Measurements from ENCODE around the gene OR6B2.
A peak's percentile ranks its signal among the peaks of the same experiment; 100 is the strongest.

Gene OR6B2

GRCh38 chr2:240043279-240043989 is 13.2 kb upstream of the OR6B2 start:
- FAIRE-seq (no peak), DNase-seq (ENCODE audit: extremely low spot score, insufficient read length, low read depth) (no peak)

GRCh38 chr2:240042740-240043139 is 12.5 kb upstream of the OR6B2 start:
- no peak for FAIRE-seq
- DNase-seq (ENCODE audit: extremely low spot score, insufficient read length, low read depth) = no peak

- no peak for FAIRE-seq
- DNase-seq (ENCODE audit: extremely low spot score, insufficient read length, low read depth) = no peak
These were observed 11.1 kb upstream of the OR6B2 start for GRCh38 chr2:240041363-240041762.

DNA sequence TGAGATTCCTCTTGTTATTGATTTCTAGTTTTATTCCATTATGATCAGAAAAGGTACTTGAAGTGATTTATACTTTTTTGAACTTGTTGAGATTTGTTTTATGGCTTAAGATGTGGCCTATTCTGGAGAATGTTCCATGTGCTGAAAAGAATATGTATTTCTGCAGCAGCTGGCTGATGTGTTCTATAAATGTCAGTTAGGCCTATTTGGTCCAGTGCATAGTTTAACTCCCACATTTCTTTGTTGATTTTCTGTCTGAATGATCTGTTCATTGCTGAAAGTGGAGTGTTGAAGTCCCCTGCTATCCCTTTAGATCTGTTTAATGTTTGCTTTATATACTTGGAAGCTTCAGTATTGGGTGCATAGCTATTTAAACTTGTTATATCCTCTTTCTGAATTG is 7.1 kb upstream of the OR6B2 start:
- no peak for DNase-seq (ENCODE audit: extremely low spot score, insufficient read length, low read depth)
- FAIRE-seq = no peak

DNA sequence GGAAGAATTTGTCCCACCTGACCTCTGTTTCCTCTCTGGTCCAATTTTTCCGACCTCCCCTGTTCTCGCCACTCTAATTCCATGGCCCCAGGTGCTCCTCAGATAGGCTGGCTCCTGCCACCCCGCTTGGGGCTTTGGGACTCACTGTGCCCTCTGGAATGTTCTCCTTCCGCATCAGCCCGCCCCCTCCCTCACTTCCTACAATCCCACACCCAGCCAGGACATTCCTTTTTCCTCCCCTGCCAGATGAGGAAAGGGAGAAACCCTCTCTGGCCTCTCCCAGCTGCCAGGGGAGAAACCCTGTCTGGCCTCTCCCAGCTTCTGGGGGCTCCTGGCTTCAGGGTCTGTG is 3.1 kb upstream of the OR6B2 start:
- no peak for FAIRE-seq
- no peak for DNase-seq (ENCODE audit: extremely low spot score, insufficient read length, low read depth)

DNA sequence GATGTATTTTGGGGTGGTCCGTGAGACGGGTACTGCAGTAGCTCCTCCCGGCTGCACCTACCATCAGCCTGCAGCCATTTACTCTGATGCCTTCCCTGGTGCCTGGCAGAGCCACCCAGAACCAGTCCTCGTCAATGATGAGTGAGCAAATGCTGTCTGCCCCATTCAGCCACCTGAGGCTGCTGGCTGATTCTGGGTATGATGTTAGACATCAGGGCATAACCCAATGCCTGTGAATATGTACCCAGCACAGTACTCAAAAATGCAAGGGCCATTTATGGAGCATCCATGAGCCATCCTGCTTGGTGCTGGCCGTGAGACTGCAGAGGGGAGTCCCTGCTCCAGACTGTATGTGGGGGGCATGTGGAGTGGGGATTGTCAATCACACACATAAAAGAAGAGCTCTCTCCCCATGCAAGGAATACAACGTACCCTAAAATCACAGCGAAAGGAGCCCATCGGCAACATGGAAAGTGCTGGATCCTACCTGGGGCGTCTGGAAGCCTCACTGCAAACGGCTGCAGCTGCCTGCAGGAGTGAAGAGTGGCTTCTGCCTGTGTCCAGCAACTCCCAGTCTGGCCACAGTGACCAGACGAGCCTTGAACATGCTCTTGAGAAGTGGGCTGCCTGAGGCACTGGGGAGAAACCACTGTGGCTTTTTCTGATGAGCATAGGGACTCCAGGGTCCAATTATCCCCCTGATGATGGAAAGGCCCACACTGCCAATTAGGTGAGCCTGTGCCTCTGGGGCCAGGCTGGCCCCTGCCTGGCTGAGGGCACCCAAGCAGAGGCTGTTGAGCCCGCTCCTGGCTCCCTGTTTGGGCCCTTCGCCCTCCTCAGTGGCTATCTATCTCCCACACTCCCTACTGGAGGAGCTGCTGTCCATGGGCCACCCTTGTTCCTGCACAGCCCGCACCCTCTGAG is 2.4 kb upstream of the OR6B2 start:
- FAIRE-seq (no peak), DNase-seq (ENCODE audit: extremely low spot score, insufficient read length, low read depth) (no peak)

DNA sequence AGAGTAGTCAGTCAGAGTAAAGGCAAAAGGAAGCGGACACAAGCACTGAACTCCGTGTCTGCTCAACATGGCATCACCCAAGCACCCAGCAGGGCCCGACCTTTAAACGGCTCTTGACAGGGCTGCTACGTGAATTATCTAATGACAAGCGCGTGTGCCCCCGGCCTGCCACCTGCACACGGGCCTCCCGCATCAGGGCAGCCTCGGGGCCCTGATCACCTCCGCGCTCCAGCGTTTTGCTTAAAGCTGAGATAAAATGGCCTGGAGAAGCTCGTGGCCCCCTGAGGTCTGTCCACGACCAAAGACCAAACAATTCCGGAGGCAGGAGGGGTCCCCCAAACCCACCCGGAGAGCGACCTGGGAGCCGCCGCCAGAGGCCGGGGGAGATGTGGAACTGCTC is 5.5 kb downstream of the OR6B2 start:
- FAIRE-seq (no peak), DNase-seq (ENCODE audit: extremely low spot score, insufficient read length, low read depth) (no peak)

DNA sequence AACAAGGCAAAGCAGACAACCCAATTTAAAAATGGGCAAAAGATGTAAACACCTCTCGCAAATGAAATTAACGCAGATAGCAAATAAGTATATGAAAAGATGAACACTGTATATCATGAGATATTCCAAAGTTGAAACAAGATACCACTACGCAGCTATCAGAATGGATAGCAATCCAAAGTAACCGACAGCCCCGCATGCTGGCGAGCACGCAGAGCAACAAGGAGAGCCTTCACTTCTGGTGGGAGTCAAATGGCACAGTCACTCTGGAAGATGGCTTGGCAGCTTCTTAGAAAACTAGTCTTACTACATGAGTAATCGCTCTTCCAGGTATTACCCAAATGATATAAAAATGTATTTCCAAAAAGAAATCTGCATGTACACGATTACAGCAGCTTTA is 6.4 kb downstream of the OR6B2 start:
- DNase-seq (ENCODE audit: extremely low spot score, insufficient read length, low read depth) (no peak), FAIRE-seq (no peak)

DNA sequence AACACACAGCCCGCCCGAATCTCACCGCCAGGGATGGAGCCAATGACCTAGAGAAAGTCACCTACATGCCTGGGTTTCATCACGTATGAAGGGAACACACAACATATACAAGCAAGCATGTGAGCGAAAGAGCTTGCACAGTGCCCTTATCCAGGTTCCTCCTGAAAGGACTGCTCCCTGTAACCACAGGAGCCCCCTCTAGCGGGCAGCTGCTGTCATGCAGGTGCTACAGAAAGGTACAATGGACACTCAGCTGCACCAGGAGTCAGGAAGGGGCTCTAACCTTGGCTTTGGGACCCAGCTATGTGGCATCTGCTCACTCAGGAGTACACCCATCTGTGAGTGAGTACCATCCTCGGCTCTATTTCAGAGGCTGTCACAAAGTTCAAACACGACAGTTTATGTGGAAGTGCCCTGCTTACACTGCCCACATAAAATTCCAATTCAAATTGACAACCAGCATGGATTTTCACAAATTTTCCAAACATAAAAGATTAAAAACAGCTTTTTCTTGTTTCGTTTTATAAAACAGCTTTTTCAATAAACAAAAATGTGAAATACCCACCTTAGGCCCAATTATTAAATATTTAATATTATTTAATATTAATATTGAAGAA is 8.6 kb downstream of the OR6B2 start:
- no peak for FAIRE-seq

GRCh38 chr2:240018071-240018750 is 12.0 kb downstream of the OR6B2 start:
- no peak for FAIRE-seq
- no peak for DNase-seq (ENCODE audit: extremely low spot score, insufficient read length, low read depth)

More for the DNA sequence above, 8.6 kb downstream of the OR6B2 start:
- peak; percentile 43 for DNase-seq (ENCODE audit: extremely low spot score, insufficient read length, low read depth)

- DNase-seq (ENCODE audit: extremely low spot score, insufficient read length, low read depth) (no peak), FAIRE-seq (no peak)
These were observed 15.9 kb downstream of the OR6B2 start for GRCh38 chr2:240014327-240014726.

GRCh38 chr2:240013343-240013742 is 16.9 kb downstream of the OR6B2 start:
- no peak for DNase-seq (ENCODE audit: extremely low spot score, insufficient read length, low read depth)
- FAIRE-seq = peak; percentile 36

- no peak for FAIRE-seq
These were observed 27.2 kb downstream of the OR6B2 start for GRCh38 chr2:240002983-240003382.

DNA sequence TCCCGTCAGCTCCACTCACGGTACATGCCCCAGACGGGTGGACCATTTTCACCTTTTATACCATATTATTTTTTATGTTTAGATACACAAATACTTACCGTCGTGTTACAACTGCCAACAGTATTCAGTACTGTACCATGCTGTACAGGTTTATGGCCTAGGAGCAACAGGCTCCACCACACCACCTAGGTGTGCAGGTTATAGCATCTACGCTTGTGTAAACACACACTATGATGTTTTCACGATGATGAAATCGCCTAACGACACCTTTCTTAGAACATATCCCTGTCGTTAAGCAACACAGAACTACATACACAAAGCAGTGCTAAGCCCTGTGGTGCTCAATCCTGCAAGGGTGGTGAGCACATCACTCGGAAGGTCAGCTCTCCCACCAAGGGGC is 29.6 kb downstream of the OR6B2 start:
- DNase-seq (ENCODE audit: extremely low spot score, insufficient read length, low read depth) (no peak), FAIRE-seq (no peak)

More at GRCh38 chr2:240002983-240003382, 27.2 kb downstream of the OR6B2 start:
- no peak for DNase-seq (ENCODE audit: extremely low spot score, insufficient read length, low read depth)

DNA sequence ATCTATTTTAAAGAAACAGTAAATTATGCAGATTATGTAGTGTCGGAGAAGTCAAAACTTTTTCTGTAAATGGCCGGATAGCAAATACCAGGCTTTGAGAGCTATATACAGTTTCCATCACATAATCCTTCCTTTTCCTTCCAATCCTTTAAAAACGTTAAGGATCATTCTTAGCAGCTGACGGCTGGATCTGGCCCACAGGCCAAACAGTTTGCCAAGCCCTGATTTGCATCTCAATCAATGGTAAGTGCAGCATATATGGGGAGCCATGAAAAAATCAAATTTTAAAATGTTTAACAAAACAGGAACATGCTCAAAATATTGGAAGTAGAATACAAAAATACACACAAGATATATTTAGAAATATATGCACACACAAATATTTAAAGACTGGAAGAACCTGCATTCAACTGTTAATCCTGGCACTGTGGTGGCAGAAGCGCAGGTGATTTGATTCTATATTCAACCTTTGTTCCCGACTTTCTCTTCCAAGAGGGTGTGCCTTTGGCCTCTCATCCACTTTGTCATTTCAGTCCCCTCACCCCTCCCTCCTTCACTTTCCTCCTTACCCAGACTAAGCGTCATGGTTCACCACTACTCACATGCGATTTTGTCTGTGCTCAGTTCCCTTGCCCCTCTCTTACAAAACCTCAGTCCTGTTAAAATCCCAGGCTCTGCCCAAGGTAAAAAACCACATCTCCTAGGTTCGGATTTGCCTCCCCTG is 32.4 kb downstream of the OR6B2 start:
- FAIRE-seq (no peak), DNase-seq (ENCODE audit: extremely low spot score, insufficient read length, low read depth) (no peak)

- FAIRE-seq (no peak), DNase-seq (ENCODE audit: extremely low spot score, insufficient read length, low read depth) (no peak)
These were observed 36.1 kb downstream of the OR6B2 start for GRCh38 chr2:239994086-239994485.

DNA sequence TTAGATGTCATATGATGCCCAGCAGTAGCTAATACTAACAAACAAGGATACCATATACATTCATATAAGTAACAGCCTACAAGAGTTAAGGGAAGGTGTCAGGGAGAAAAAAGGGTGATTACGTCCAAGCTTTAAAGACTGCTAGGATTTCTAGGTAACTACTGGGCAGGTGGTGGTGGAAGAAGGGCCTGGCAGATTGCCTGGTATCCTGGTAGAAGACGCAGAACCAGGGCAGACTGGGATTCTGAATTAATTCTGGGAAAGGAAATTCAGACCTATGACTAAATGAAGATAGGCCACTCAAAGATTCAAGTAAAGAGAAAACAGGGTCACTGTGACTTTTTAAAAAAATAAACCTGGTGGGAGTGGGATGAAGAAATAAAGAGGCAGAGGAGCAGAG is 36.9 kb downstream of the OR6B2 start:
- FAIRE-seq (no peak), DNase-seq (ENCODE audit: extremely low spot score, insufficient read length, low read depth) (no peak)

- DNase-seq (ENCODE audit: extremely low spot score, insufficient read length, low read depth) (peak; percentile 12), FAIRE-seq (peak; percentile 84)
These were observed 38.4 kb downstream of the OR6B2 start for GRCh38 chr2:239991689-239992314.

DNA sequence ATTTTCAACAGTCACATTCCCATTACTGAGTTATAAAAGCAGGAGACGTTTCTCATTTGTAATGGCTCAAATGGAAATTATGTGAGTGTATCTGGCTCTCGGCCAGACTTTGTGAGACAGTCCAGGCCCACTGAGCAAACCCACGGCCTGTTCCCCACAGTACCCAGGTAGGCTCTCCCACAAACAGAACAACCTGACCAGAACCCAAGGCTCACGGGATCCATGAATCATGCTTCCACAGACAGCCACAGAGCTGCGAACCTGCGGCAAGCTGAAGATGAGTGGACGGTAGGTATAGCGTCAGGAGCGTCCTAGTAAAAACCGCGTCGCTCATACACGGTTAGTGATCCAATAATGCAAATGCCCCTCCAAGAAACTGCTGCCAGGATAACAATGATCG is 39.3 kb downstream of the OR6B2 start:
- DNase-seq (ENCODE audit: extremely low spot score, insufficient read length, low read depth) (no peak), FAIRE-seq (no peak)

Data from GM18507 (cell line).